WTC11 (cell line): ENCODE data around the gene CLDN25. TPM values are rescaled to one million over a fixed set of nuclear protein-coding genes. Genes with fewer than 3 reads are reported as not detected.

Source experiments
- ATAC-seq: fragments of 200-7000 bp; cut with Tn5 transposase; 2 replicates; pipeline ENCODE4 v1.10.0; 2021; ENCODE audit warnings: mild to moderate bottlenecking, moderate library complexity
- CTCF ChIA-PET: fragments of 300-600 bp; sonication (Branson Sonifier 250); formaldehyde crosslinking; loops from one replicate; lab custom pipeline; 2021; ENCODE audit warnings: antibody characterized with exemption; lab: Charles Lee
- POLR2A ChIA-PET: fragments of 350-600 bp; sonication (Branson Sonifier 250); formaldehyde crosslinking; loops from one replicate; lab custom pipeline; 2021; ENCODE audit warnings: antibody characterized with exemption; lab: Charles Lee
- DNase-seq: peaks from one replicate; pipeline ENCODE4 v3.0.0; 2021; ENCODE audit warnings: low spot score
- H3K27ac Mint-ChIP-seq: 2 replicates; pipeline ENCODE4 v1.8.0; 2021; ENCODE audit warnings: mixed read lengths
- H3K27me3 Mint-ChIP-seq: 2 replicates; pipeline ENCODE4 v1.8.0; 2021; ENCODE audit warnings: low read depth, mild to moderate bottlenecking, moderate library complexity, mixed read lengths
- H3K36me3 Mint-ChIP-seq: 2 replicates; pipeline ENCODE4 v1.8.0; 2021; ENCODE audit warnings: mixed read lengths
- H3K4me1 Mint-ChIP-seq: 2 replicates; pipeline ENCODE4 v1.8.0; 2022; ENCODE audit warnings: mixed read lengths
- H3K4me3 Mint-ChIP-seq: 2 replicates; pipeline ENCODE4 v1.8.0; 2021; ENCODE audit warnings: mild to moderate bottlenecking, moderate library complexity, mixed read lengths
- H3K9me3 Mint-ChIP-seq: 2 replicates; pipeline ENCODE4 v1.8.0; 2021; ENCODE audit warnings: mixed read lengths
- ATF2 ChIP-seq: sonication (generic); formaldehyde crosslinking; IDR thresholded peaks from 2 replicates; pipeline ENCODE4 v1.8.1; 2022; ENCODE audit warnings: low read depth, missing genetic modification reagents, borderline replicate concordance
- CDX4 ChIP-seq: fragments of 250-450 bp; sonication (Bioruptor Pico); IDR thresholded peaks from 2 replicates; pipeline ENCODE4 v1.9.0; 2021; ENCODE audit warnings: moderate library complexity, mild to moderate bottlenecking, inconsistent platforms, borderline replicate concordance
- E2F5 ChIP-seq: sonication (generic); formaldehyde crosslinking; IDR thresholded peaks from 2 replicates; pipeline ENCODE4 v1.8.1; 2022; ENCODE audit warnings: mild to moderate bottlenecking, moderate library complexity, missing genetic modification reagents
- EMX1 ChIP-seq: fragments of 250-450 bp; sonication (Bioruptor Pico); IDR thresholded peaks from 2 replicates; pipeline ENCODE4 v1.8.0; 2021; ENCODE audit warnings: mild to moderate bottlenecking
- FOXP4 ChIP-seq: sonication (generic); formaldehyde crosslinking; IDR thresholded peaks from 2 replicates; pipeline ENCODE4 v1.8.0; 2022; ENCODE audit warnings: mild to moderate bottlenecking, missing genetic modification reagents
- GRHL2 ChIP-seq: fragments of 250-450 bp; sonication (Bioruptor Pico); IDR thresholded peaks from 2 replicates; pipeline ENCODE4 v1.8.0; 2022; ENCODE audit warnings: mild to moderate bottlenecking, moderate library complexity; ENCODE audit not compliant: insufficient replicate concordance, severe bottlenecking
- HMGA2 ChIP-seq: fragments of 250-450 bp; sonication (Bioruptor Pico); IDR thresholded peaks from 2 replicates; pipeline ENCODE4 v1.4.0; 2021; ENCODE audit warnings: mild to moderate bottlenecking, moderate library complexity
- JAZF1 ChIP-seq: fragments of 250-450 bp; sonication (Bioruptor Pico); IDR thresholded peaks from 2 replicates; pipeline ENCODE4 v1.9.0; 2021; ENCODE audit warnings: moderate library complexity, mild to moderate bottlenecking, inconsistent platforms
- NFYB ChIP-seq: sonication (generic); formaldehyde crosslinking; conservative IDR thresholded peaks from 2 replicates; pipeline ENCODE4 v1.8.0; 2022; ENCODE audit warnings: low read depth, missing genetic modification reagents
- NR3C1 ChIP-seq: sonication (generic); formaldehyde crosslinking; conservative IDR thresholded peaks from 2 replicates; pipeline ENCODE4 v1.8.1; 2023; ENCODE audit warnings: low read depth, mild to moderate bottlenecking, missing genetic modification reagents
- PRRX2 ChIP-seq: fragments of 250-450 bp; sonication (Bioruptor Pico); IDR thresholded peaks from 2 replicates; pipeline ENCODE4 v1.8.0; 2021; ENCODE audit warnings: mild to moderate bottlenecking
- SMAD3 ChIP-seq: sonication (generic); formaldehyde crosslinking; IDR thresholded peaks from 2 replicates; pipeline ENCODE4 v1.8.0; 2022; ENCODE audit warnings: missing genetic modification reagents, mild to moderate bottlenecking, borderline replicate concordance
- ZBTB21 ChIP-seq: sonication (generic); formaldehyde crosslinking; IDR thresholded peaks from 2 replicates; pipeline ENCODE4 v1.8.1; 2023; ENCODE audit warnings: mild to moderate bottlenecking, missing genetic modification reagents, borderline replicate concordance
- ZNF121 ChIP-seq: sonication (generic); formaldehyde crosslinking; IDR thresholded peaks from 2 replicates; pipeline ENCODE4 v1.8.0; 2023; ENCODE audit warnings: missing genetic modification reagents
- ZNF138 ChIP-seq: sonication (generic); formaldehyde crosslinking; conservative IDR thresholded peaks from 2 replicates; pipeline ENCODE4 v1.8.1; 2022; ENCODE audit warnings: mild to moderate bottlenecking, moderate library complexity, missing genetic modification reagents
- ZNF219 ChIP-seq: sonication (generic); formaldehyde crosslinking; IDR thresholded peaks from 2 replicates; pipeline ENCODE4 v1.8.0; 2023; ENCODE audit warnings: missing genetic modification reagents, mild to moderate bottlenecking, borderline replicate concordance
- ZNF263 ChIP-seq: sonication (generic); formaldehyde crosslinking; IDR thresholded peaks from 2 replicates; pipeline ENCODE4 v1.8.1; 2022; ENCODE audit warnings: low read depth, mild to moderate bottlenecking, moderate library complexity, missing genetic modification reagents
- ZNF396 ChIP-seq: fragments of 250-450 bp; sonication (Bioruptor Pico); IDR thresholded peaks from 2 replicates; pipeline ENCODE4 v1.8.0; 2021; ENCODE audit warnings: mild to moderate bottlenecking, moderate library complexity, borderline replicate concordance
- ZNF416 ChIP-seq: fragments of 250-450 bp; sonication (Bioruptor Pico); IDR thresholded peaks from 2 replicates; pipeline ENCODE4 v1.9.0; 2021; ENCODE audit warnings: mild to moderate bottlenecking, inconsistent platforms
- total RNA-seq: library from RNA; stranded (reverse); gene quantifications from 3 replicates; pipeline ENCODE4 v1.2.3, GENCODE V29; 2021
- TF ChIP-seq, protein P1 (sequence below): fragments of 250-450 bp; sonication (Bioruptor Pico); IDR thresholded peaks from 2 replicates; pipeline ENCODE4 v2.1.2; 2022; ENCODE audit warnings: mild to moderate bottlenecking, moderate library complexity
- TF ChIP-seq, protein P2 (sequence below): fragments of 250-450 bp; sonication (Bioruptor Pico); IDR thresholded peaks from 2 replicates; pipeline ENCODE4 v1.8.0; 2021; ENCODE audit warnings: mild to moderate bottlenecking
- TF ChIP-seq, protein P3 (sequence below): sonication (generic); formaldehyde crosslinking; IDR thresholded peaks from 2 replicates; pipeline ENCODE4 v1.8.0; 2022; ENCODE audit warnings: mild to moderate bottlenecking, missing genetic modification reagents
- TF ChIP-seq, protein P4 (sequence below): sonication (generic); formaldehyde crosslinking; IDR thresholded peaks from 2 replicates; pipeline ENCODE4 v1.8.1; 2023; ENCODE audit warnings: mild to moderate bottlenecking, missing genetic modification reagents, moderate library complexity
- TF ChIP-seq, protein P5 (sequence below): sonication (generic); formaldehyde crosslinking; IDR thresholded peaks from 2 replicates; pipeline ENCODE4 v1.8.0; 2023; ENCODE audit warnings: missing genetic modification reagents

Gene CLDN25
- total RNA-seq, 1 experiment from 2014 or later: not detected

GRCh38 chr11:113773416-113774173, 6.0 kb upstream of the CLDN25 start, which contains the start of gene ZW10:
Gene ZW10, minus strand, starts transcription at chr11:113773692. Its CDS starts 26 bp downstream, at chr11:113773666.
- peaks cover 9% of the 10 kb centered on the region; the same call in 1 of the 2 replicates for H3K36me3 Mint-ChIP-seq
- H3K27ac Mint-ChIP-seq: peak within 1 kb of the TSS; percentile 93
- ATAC-seq (peak; percentile 99), DNase-seq (peak; percentile 95)
- CTCF ChIA-PET: interaction anchor here (0.6 to 2.2 kb wide), 27 partner anchors 9 to 477 kb away, joined by 3 to 11 read pairs (median 4); partner anchors contain the start of gene HTR3A
- H3K4me3 Mint-ChIP-seq: peak within 1 kb of the TSS; percentile 100
- POLR2A ChIA-PET: no interaction called here
- no peaks in the 10 kb centered on the region for H3K9me3 Mint-ChIP-seq
- H3K27me3 Mint-ChIP-seq: peaks cover 15% of the 10 kb centered on the region
- H3K4me1 Mint-ChIP-seq: peaks cover 10% of the 10 kb centered on the region
- no peak for TF ChIP-seq CDX4 (CRISPR knock-in tag)
- no peak for TF ChIP-seq JAZF1 (CRISPR knock-in tag)
- TF ChIP-seq EMX1 (CRISPR knock-in tag): no peak
- TF ChIP-seq ZBTB21: no peak
- no peak for TF ChIP-seq ZNF396 (CRISPR knock-in tag)
- TF ChIP-seq ZNF219 (CRISPR knock-in tag): no peak
- TF ChIP-seq, protein P1, sequence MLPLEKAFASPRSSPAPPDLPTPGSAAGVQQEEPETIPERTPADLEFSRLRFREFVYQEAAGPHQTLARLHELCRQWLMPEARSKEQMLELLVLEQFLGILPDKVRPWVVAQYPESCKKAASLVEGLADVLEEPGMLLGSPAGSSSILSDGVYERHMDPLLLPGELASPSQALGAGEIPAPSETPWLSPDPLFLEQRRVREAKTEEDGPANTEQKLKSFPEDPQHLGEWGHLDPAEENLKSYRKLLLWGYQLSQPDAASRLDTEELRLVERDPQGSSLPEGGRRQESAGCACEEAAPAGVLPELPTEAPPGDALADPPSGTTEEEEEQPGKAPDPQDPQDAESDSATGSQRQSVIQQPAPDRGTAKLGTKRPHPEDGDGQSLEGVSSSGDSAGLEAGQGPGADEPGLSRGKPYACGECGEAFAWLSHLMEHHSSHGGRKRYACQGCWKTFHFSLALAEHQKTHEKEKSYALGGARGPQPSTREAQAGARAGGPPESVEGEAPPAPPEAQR (CRISPR knock-in tag): no peak
- no peak for TF ChIP-seq NFYB (CRISPR knock-in tag)
- no peak for TF ChIP-seq NR3C1 (CRISPR knock-in tag)
- TF ChIP-seq, protein P2, sequence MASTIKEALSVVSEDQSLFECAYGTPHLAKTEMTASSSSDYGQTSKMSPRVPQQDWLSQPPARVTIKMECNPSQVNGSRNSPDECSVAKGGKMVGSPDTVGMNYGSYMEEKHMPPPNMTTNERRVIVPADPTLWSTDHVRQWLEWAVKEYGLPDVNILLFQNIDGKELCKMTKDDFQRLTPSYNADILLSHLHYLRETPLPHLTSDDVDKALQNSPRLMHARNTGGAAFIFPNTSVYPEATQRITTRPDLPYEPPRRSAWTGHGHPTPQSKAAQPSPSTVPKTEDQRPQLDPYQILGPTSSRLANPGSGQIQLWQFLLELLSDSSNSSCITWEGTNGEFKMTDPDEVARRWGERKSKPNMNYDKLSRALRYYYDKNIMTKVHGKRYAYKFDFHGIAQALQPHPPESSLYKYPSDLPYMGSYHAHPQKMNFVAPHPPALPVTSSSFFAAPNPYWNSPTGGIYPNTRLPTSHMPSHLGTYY (CRISPR knock-in tag): no peak
- TF ChIP-seq PRRX2 (CRISPR knock-in tag): no peak
- no peak for TF ChIP-seq ZNF121 (CRISPR knock-in tag)
- TF ChIP-seq, protein P3, sequence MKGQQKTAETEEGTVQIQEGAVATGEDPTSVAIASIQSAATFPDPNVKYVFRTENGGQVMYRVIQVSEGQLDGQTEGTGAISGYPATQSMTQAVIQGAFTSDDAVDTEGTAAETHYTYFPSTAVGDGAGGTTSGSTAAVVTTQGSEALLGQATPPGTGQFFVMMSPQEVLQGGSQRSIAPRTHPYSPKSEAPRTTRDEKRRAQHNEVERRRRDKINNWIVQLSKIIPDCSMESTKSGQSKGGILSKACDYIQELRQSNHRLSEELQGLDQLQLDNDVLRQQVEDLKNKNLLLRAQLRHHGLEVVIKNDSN (CRISPR knock-in tag): no peak
- no peak for TF ChIP-seq SMAD3 (CRISPR knock-in tag)
- TF ChIP-seq ZNF138 (CRISPR knock-in tag): no peak
- no peak for TF ChIP-seq ATF2 (CRISPR knock-in tag)
- TF ChIP-seq HMGA2 (CRISPR knock-in tag): no peak
- TF ChIP-seq, protein P4, sequence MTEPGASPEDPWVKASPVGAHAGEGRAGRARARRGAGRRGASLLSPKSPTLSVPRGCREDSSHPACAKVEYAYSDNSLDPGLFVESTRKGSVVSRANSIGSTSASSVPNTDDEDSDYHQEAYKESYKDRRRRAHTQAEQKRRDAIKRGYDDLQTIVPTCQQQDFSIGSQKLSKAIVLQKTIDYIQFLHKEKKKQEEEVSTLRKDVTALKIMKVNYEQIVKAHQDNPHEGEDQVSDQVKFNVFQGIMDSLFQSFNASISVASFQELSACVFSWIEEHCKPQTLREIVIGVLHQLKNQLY (CRISPR knock-in tag): no peak
- no peak for TF ChIP-seq ZNF263 (CRISPR knock-in tag)
- TF ChIP-seq, protein P5, sequence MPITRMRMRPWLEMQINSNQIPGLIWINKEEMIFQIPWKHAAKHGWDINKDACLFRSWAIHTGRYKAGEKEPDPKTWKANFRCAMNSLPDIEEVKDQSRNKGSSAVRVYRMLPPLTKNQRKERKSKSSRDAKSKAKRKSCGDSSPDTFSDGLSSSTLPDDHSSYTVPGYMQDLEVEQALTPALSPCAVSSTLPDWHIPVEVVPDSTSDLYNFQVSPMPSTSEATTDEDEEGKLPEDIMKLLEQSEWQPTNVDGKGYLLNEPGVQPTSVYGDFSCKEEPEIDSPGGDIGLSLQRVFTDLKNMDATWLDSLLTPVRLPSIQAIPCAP (CRISPR knock-in tag): no peak
- peak; percentile 71; the same call in 1 of the 2 replicates for TF ChIP-seq E2F5
- no peak for TF ChIP-seq GRHL2
- TF ChIP-seq FOXP4: peak; percentile 46; the same call in 1 of the 2 replicates
- no peak for TF ChIP-seq ZNF416 (CRISPR knock-in tag)
